Stimulated activated effector memory CD8-positive, alpha-beta T cell treated with anti-CD3 and anti-CD28 coated beads, Interleukin-12 subunit alpha, Interleukin-12 subunit beta, amount 100 ng/mL, for 72 hours (primary cell): ENCODE measurements around the gene FOXD4L4.
"Not testable (repeated sequence)": the region's sequence is repeated elsewhere in the genome, so short reads cannot be mapped to it uniquely, and the experiment has no call there.

Experiments
- ATAC-seq: fragments of 150-1000 bp; cut with Tn5 transposase; 2 replicates; pipeline ENCODE4 v1.10.0; 2021
- DNase-seq, 2 donors: peaks; one replicate each; pipeline ENCODE4 v3.0.0; 2021 to 2022; ENCODE audit warnings: low spot score in 2 of 2
- H3K27ac Mint-ChIP-seq: one replicate; pipeline ENCODE4 v1.8.0; 2022; ENCODE audit warnings: mild to moderate bottlenecking, mixed read lengths
- H3K36me3 Mint-ChIP-seq: one replicate; pipeline ENCODE4 v1.8.0; 2022; ENCODE audit warnings: mild to moderate bottlenecking, mixed read lengths
- H3K4me1 Mint-ChIP-seq: one replicate; pipeline ENCODE4 v1.8.0; 2022; ENCODE audit warnings: mixed read lengths
- H3K4me3 Mint-ChIP-seq: one replicate; pipeline ENCODE4 v1.8.0; 2022; ENCODE audit warnings: mild to moderate bottlenecking, mixed read lengths
- H3K9me3 Mint-ChIP-seq: one replicate; pipeline ENCODE4 v1.8.0; 2022; ENCODE audit warnings: mixed read lengths

Gene FOXD4L4

GRCh38 chr9:65737096-65737564 lies at the start of gene FOXD4L4:
TSS of gene FOXD4L4 (plus strand) at chr9:65737146. CDS start at chr9:65737146, 0 bp downstream.
- H3K4me3 Mint-ChIP-seq = peak within 1 kb of the TSS; percentile 28
- DNase-seq = peak in 1 of 2 donors; percentile 44
- H3K27ac Mint-ChIP-seq, ATAC-seq, H3K36me3 Mint-ChIP-seq, H3K9me3 Mint-ChIP-seq, H3K4me1 Mint-ChIP-seq: not testable (repeated sequence)

- not testable (repeated sequence) for ATAC-seq, DNase-seq, H3K9me3 Mint-ChIP-seq, H3K27ac Mint-ChIP-seq, H3K4me1 Mint-ChIP-seq, H3K4me3 Mint-ChIP-seq
- H3K36me3 Mint-ChIP-seq = peaks cover 11% of the 10 kb centered on the region
Observed at GRCh38 chr9:65703550-65703949, 33.4 kb upstream of the FOXD4L4 start.

DNA sequence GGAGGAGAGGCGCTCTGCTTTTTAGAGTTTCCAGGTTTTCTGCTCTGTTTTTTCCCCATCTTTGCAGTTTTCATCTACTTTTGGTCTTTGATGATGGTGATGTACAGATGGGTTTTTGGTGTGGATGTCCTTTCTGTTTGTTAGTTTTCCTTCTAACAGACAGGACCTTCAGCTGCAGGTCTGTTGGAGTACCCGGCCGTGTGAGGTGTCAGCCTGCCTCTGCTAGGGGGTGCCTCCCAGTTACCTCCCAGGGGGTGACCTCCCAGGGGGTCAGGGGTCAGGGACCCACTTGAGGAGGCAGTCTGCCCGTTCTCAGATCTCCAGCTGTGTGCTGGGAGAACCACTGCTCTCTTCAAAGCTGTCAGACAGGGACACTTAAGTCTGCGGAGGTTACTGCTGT lies 22.5 kb upstream of the FOXD4L4 start:
- not testable (repeated sequence) for H3K9me3 Mint-ChIP-seq, H3K36me3 Mint-ChIP-seq, DNase-seq, H3K4me3 Mint-ChIP-seq, H3K27ac Mint-ChIP-seq, ATAC-seq, H3K4me1 Mint-ChIP-seq

- ATAC-seq, H3K4me1 Mint-ChIP-seq, H3K9me3 Mint-ChIP-seq, H3K27ac Mint-ChIP-seq, DNase-seq, H3K36me3 Mint-ChIP-seq: not testable (repeated sequence)
- peak overlapping the region; percentile 28 for H3K4me3 Mint-ChIP-seq
Observed at GRCh38 chr9:65738133-65738532, 1.2 kb downstream of the FOXD4L4 start.
